HepG2 (cell line): ENCODE measurements around the gene RPUSD4. TPM values are rescaled to one million over a fixed set of nuclear protein-coding genes. Genes with fewer than 3 reads are reported as not detected.

Experiments
- BRD4 ChIP-seq: sonication (generic); formaldehyde crosslinking; IDR thresholded peaks from 2 replicates; pipeline ENCODE4 v1.4.0; 2020; ENCODE audit warnings: missing genetic modification reagents
- PHF20 ChIP-seq: sonication (generic); formaldehyde crosslinking; IDR thresholded peaks from 2 replicates; pipeline ENCODE4 v1.5.0; 2020; ENCODE audit warnings: mild to moderate bottlenecking, missing genetic modification reagents
- TBP ChIP-seq: sonication (generic); formaldehyde crosslinking; IDR thresholded peaks from 2 replicates; pipeline ENCODE4 v1.5.0; 2020; ENCODE audit warnings: missing genetic modification reagents
- TFE3 ChIP-seq: IDR thresholded peaks from 2 replicates; pipeline ENCODE4 v1.6.1; 2016
- ZBTB33 ChIP-seq: sonication (generic); formaldehyde crosslinking; IDR thresholded peaks from 2 replicates; pipeline ENCODE4 v1.4.0; 2020; ENCODE audit warnings: missing genetic modification reagents
- ZEB1 ChIP-seq: IDR thresholded peaks from 2 replicates; pipeline ENCODE4 v1.6.1; 2012; ENCODE audit warnings: mild to moderate bottlenecking, low read depth, inconsistent platforms; ENCODE audit not compliant: insufficient replicate concordance
- ZNF253 ChIP-seq: sonication (generic); formaldehyde crosslinking; IDR thresholded peaks from 2 replicates; pipeline ENCODE4 v1.8.0; 2022; ENCODE audit warnings: mild to moderate bottlenecking, missing genetic modification reagents, borderline replicate concordance
- ZNF256 ChIP-seq: sonication (generic); formaldehyde crosslinking; conservative IDR thresholded peaks from 2 replicates; pipeline ENCODE4 v1.4.0; 2020; ENCODE audit warnings: missing genetic modification reagents
- ZNF331 ChIP-seq: sonication (generic); formaldehyde crosslinking; IDR thresholded peaks from 2 replicates; pipeline ENCODE4 v1.4.0; 2020; ENCODE audit warnings: missing genetic modification reagents
- ZNF704 ChIP-seq: sonication (generic); formaldehyde crosslinking; IDR thresholded peaks from 2 replicates; pipeline ENCODE4 v1.8.1; 2023; ENCODE audit warnings: mild to moderate bottlenecking, inconsistent platforms, moderate library complexity, missing genetic modification reagents, borderline replicate concordance
- ZSCAN22 ChIP-seq: sonication (generic); formaldehyde crosslinking; IDR thresholded peaks from 2 replicates; pipeline ENCODE4 v1.4.0; 2020; ENCODE audit warnings: mild to moderate bottlenecking, missing genetic modification reagents
- polyA plus RNA-seq, 8 experiments: library from polyadenylated mRNA; depleted of rRNA in 3 of 8; stranded (reverse) in 7 of 8; unstranded in 1 of 8; fragments of >200 nt; fragmentation: Illumina TruSeq in 4 of 8; extraction: Trizol in 4 of 8; gene quantifications; 2 replicates each; pipeline versions ENCODE4 v1.2.1 to v1.2.3, GENCODE V29; 2011 to 2016; ENCODE audit warnings: low read depth in 4 of 8, missing spikeins in 1 of 8, mixed read lengths in 1 of 8; ENCODE audit not compliant: insufficient read depth in 1 of 8
- total RNA-seq, 5 experiments: library from RNA; depleted of rRNA; stranded (reverse); fragments of >200 nt; fragmentation: Illumina TruSeq; extraction: Trizol; gene quantifications; 2 replicates each; pipeline ENCODE4 v1.2.3, GENCODE V29; 2016; ENCODE audit warnings: low read depth in 1 of 5
- TF ChIP-seq, protein P1 (sequence below): sonication (generic); formaldehyde crosslinking; IDR thresholded peaks from 2 replicates; pipeline ENCODE4 v1.9.0; 2021; ENCODE audit warnings: mild to moderate bottlenecking, missing genetic modification reagents
- TF ChIP-seq, protein P2 (sequence below): sonication (generic); formaldehyde crosslinking; IDR thresholded peaks from 2 replicates; pipeline ENCODE4 v1.5.0; 2020; ENCODE audit warnings: missing genetic modification reagents
- TF ChIP-seq, protein P3 (sequence below): sonication (generic); formaldehyde crosslinking; IDR thresholded peaks from 2 replicates; pipeline ENCODE4 v1.5.0; 2020; ENCODE audit warnings: missing genetic modification reagents

The RPUSD4 gene
- total and polyA plus RNA-seq, 2 of the 13 experiments (the other 11 are each of a cell fraction or from before 2014, with no cell fraction given): 45.0 to 52.9 TPM

DNA sequence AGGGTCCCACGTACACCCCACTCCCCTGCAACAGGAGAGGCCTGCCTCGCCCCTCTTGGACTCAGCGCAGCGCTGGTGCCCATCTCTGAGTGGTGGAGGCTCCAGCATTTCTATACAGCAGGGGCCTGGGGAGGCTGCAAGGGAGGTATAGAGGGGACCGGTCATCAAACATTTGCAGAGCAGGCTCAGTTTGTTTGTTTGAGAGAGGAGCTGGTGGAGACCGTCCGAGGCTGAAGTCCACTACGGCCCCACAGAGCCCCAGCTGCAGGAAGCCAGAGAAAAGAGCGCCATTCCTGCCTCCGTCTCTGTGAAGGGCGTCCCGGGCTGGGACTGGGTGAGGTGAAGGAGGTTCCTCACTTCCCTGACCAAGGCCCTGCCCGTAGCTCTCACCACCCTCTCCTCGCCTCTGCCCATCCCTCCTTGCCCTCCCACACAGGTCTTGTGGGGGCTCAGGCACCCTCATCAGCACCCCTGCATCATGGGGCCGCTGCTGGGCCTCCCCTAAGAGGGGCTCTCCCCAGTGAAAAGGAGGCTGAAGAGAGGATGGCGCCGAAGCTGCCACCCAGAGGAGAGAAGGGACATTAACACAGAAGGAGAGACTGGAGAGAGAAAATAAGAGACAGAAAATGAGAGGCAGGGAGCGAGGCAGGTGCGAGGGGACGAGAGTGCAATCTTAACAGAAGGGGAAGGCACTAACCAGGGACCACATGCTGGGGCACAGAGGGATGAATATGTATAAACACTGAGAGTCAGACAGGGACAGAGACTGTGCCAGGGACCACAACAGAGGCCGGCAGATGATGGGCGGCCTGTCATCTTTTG, 24.5 kb downstream of the RPUSD4 start (continued):
- TF ChIP-seq, protein P1, sequence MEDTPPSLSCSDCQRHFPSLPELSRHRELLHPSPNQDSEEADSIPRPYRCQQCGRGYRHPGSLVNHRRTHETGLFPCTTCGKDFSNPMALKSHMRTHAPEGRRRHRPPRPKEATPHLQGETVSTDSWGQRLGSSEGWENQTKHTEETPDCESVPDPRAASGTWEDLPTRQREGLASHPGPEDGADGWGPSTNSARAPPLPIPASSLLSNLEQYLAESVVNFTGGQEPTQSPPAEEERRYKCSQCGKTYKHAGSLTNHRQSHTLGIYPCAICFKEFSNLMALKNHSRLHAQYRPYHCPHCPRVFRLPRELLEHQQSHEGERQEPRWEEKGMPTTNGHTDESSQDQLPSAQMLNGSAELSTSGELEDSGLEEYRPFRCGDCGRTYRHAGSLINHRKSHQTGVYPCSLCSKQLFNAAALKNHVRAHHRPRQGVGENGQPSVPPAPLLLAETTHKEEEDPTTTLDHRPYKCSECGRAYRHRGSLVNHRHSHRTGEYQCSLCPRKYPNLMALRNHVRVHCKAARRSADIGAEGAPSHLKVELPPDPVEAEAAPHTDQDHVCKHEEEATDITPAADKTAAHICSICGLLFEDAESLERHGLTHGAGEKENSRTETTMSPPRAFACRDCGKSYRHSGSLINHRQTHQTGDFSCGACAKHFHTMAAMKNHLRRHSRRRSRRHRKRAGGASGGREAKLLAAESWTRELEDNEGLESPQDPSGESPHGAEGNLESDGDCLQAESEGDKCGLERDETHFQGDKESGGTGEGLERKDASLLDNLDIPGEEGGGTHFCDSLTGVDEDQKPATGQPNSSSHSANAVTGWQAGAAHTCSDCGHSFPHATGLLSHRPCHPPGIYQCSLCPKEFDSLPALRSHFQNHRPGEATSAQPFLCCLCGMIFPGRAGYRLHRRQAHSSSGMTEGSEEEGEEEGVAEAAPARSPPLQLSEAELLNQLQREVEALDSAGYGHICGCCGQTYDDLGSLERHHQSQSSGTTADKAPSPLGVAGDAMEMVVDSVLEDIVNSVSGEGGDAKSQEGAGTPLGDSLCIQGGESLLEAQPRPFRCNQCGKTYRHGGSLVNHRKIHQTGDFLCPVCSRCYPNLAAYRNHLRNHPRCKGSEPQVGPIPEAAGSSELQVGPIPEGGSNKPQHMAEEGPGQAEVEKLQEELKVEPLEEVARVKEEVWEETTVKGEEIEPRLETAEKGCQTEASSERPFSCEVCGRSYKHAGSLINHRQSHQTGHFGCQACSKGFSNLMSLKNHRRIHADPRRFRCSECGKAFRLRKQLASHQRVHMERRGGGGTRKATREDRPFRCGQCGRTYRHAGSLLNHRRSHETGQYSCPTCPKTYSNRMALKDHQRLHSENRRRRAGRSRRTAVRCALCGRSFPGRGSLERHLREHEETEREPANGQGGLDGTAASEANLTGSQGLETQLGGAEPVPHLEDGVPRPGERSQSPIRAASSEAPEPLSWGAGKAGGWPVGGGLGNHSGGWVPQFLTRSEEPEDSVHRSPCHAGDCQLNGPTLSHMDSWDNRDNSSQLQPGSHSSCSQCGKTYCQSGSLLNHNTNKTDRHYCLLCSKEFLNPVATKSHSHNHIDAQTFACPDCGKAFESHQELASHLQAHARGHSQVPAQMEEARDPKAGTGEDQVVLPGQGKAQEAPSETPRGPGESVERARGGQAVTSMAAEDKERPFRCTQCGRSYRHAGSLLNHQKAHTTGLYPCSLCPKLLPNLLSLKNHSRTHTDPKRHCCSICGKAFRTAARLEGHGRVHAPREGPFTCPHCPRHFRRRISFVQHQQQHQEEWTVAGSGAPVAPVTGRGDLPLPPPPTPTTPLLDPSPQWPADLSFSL (CRISPR knock-in tag): no peak
- TF ChIP-seq ZNF704 (CRISPR knock-in tag) (no peak), ZEB1 (no peak), ZBTB33 (no peak), TFE3 (CRISPR knock-in tag) (no peak), TBP (no peak), ZNF253 (CRISPR knock-in tag) (no peak), ZNF256 (CRISPR knock-in tag) (0 out of 2 replicates have a peak, but pooled peaks have one; percentile 39), BRD4 (CRISPR knock-in tag) (peak; percentile 93), PHF20 (CRISPR knock-in tag) (no peak), ZNF331 (peak; percentile 37; the same call in 1 of the 2 replicates), ZSCAN22 (CRISPR knock-in tag) (no peak)
- TF ChIP-seq, protein P2, sequence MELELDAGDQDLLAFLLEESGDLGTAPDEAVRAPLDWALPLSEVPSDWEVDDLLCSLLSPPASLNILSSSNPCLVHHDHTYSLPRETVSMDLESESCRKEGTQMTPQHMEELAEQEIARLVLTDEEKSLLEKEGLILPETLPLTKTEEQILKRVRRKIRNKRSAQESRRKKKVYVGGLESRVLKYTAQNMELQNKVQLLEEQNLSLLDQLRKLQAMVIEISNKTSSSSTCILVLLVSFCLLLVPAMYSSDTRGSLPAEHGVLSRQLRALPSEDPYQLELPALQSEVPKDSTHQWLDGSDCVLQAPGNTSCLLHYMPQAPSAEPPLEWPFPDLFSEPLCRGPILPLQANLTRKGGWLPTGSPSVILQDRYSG (CRISPR knock-in tag): no peak
- TF ChIP-seq, protein P3, sequence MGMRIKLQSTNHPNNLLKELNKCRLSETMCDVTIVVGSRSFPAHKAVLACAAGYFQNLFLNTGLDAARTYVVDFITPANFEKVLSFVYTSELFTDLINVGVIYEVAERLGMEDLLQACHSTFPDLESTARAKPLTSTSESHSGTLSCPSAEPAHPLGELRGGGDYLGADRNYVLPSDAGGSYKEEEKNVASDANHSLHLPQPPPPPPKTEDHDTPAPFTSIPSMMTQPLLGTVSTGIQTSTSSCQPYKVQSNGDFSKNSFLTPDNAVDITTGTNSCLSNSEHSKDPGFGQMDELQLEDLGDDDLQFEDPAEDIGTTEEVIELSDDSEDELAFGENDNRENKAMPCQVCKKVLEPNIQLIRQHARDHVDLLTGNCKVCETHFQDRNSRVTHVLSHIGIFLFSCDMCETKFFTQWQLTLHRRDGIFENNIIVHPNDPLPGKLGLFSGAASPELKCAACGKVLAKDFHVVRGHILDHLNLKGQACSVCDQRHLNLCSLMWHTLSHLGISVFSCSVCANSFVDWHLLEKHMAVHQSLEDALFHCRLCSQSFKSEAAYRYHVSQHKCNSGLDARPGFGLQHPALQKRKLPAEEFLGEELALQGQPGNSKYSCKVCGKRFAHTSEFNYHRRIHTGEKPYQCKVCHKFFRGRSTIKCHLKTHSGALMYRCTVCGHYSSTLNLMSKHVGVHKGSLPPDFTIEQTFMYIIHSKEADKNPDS (CRISPR knock-in tag): no peak
